HCT116 (cell line): ENCODE data around the gene TBC1D8. TPM values are rescaled to one million over a fixed set of nuclear protein-coding genes. Genes with fewer than 3 reads are reported as not detected.

Experiments used
- ATAC-seq: fragments of 200-7000 bp; cut with Tn5 transposase; 2 replicates; pipeline ENCODE4 v1.9.1; 2020; ENCODE audit warnings: mild to moderate bottlenecking, moderate library complexity
- BruUV-seq: library from RNA; stranded (reverse); fragments of 400-500 nt; replicated peaks from 2 replicates; lab custom pipeline; 2021; lab: Mats Ljungman, UMichigan
- CTCF ChIA-PET: fragments of 300-600 bp; sonication (Branson Sonifier 250); formaldehyde crosslinking; loops from one replicate; lab custom pipeline; 2021; ENCODE audit warnings: antibody characterized with exemption; lab: Charles Lee
- POLR2A ChIA-PET: fragments of 300-600, 350-600 bp; sonication (Branson Sonifier 250); formaldehyde crosslinking; loops from one replicate; lab custom pipeline; 2021; ENCODE audit warnings: antibody characterized with exemption; lab: Charles Lee
- RAD21 ChIA-PET, 2 experiments: fragments of 300-600 bp; sonication (Branson Sonifier 250); formaldehyde crosslinking; loops; one replicate each; lab custom pipeline; 2023; ENCODE audit warnings: low total read pairs in 2 of 2; ENCODE audit not compliant: uncharacterized antibody in 2 of 2, unreplicated experiment in 2 of 2, low non-redundant PET in 1 of 2; lab: Charles Lee
- DNase-seq: peaks from one replicate; pipeline ENCODE4 v3.0.0-alpha.2; 2010; ENCODE audit warnings: low read depth, low spot score
- H2AFZ ChIP-seq: fragments of 200-600 bp; shearing (Covaris generic), sonication (generic); 2 replicates; pipeline ENCODE4 v1.6.1; 2017; ENCODE audit warnings: low read depth, mixed run types, mixed read lengths, antibody characterized with exemption, low read length; ENCODE audit not compliant: poor library complexity, severe bottlenecking
- H3K27ac ChIP-seq: 2 replicates; pipeline ENCODE4 v1.5.1; 2012; ENCODE audit warnings: low read depth, low read length
- H3K27me3 ChIP-seq: fragments of 200-600 bp; sonication (generic); 2 replicates; pipeline ENCODE4 v1.6.1; 2016; ENCODE audit warnings: mixed run types, low read length, mixed read lengths; ENCODE audit not compliant: insufficient read depth
- H3K36me3 ChIP-seq, 2 experiments: fragments of 200-500 bp in 1 of 2; fragments of 200-600 bp in 1 of 2; sonication (Bioruptor generic) in 1 of 2; sonication (generic) in 1 of 2; 2 replicates each; pipeline versions ENCODE4 v1.5.1 to v1.6.1; 2014 to 2016; ENCODE audit warnings: low read length in 2 of 2, inconsistent platforms in 1 of 2, mixed read lengths in 1 of 2, mixed run types in 1 of 2; ENCODE audit not compliant: insufficient read depth in 2 of 2, control insufficient read depth in 1 of 2
- H3K4me1 ChIP-seq, 2 experiments: fragments of 200-600 bp in 1 of 2; sonication (generic) in 1 of 2; 2 replicates each; pipeline versions ENCODE4 v1.5.1 to v1.6.1; 2012 to 2017; ENCODE audit warnings: low read length in 2 of 2, inconsistent platforms in 1 of 2, mild to moderate bottlenecking in 1 of 2, mixed read lengths in 1 of 2, mixed run types in 1 of 2, moderate library complexity in 1 of 2; ENCODE audit not compliant: insufficient read depth in 2 of 2, control insufficient read depth in 1 of 2
- H3K4me2 ChIP-seq: fragments of 200-600 bp; sonication (generic); 2 replicates; pipeline ENCODE4 v1.6.1; 2017; ENCODE audit warnings: mixed run types, low read length, mixed read lengths
- H3K4me3 ChIP-seq, 2 experiments: fragments of 200-600 bp in 1 of 2; sonication (generic) in 1 of 2; replicated peaks in 1 of 2; 2 replicates each; pipeline ENCODE4 v1.5.1; 2011 to 2016; ENCODE audit warnings: low read length in 2 of 2, control low read depth in 1 of 2, low read depth in 1 of 2, mild to moderate bottlenecking in 1 of 2, mixed read lengths in 1 of 2, mixed run types in 1 of 2
- H3K79me2 ChIP-seq: fragments of 200-600 bp; sonication (generic); 2 replicates; pipeline ENCODE4 v1.6.1; 2017; ENCODE audit warnings: mild to moderate bottlenecking, mixed run types, low read length, moderate library complexity, mixed read lengths; ENCODE audit not compliant: insufficient read depth
- H3K9ac ChIP-seq: fragments of 200-600 bp; sonication (generic); 2 replicates; pipeline ENCODE4 v1.6.1; 2016; ENCODE audit warnings: low read length, mixed read lengths
- H3K9me2 ChIP-seq: fragments of 200-600 bp; sonication (generic), shearing (Covaris generic); 2 replicates; pipeline ENCODE4 v1.6.1; 2017; ENCODE audit warnings: mixed run types, mild to moderate bottlenecking, moderate library complexity; ENCODE audit not compliant: insufficient read depth
- H3K9me3 ChIP-seq, 2 experiments: fragments of 200-500 bp in 1 of 2; fragments of 200-600 bp in 1 of 2; sonication (Bioruptor generic) in 1 of 2; sonication (generic) in 1 of 2; 2 replicates each; pipeline ENCODE4 v1.6.1; 2014 to 2017; ENCODE audit warnings: low read length in 2 of 2, mixed read lengths in 2 of 2, inconsistent platforms in 1 of 2, low read depth in 1 of 2, mild to moderate bottlenecking in 1 of 2, mixed run types in 1 of 2, moderate library complexity in 1 of 2; ENCODE audit not compliant: control insufficient read depth in 1 of 2, insufficient read depth in 1 of 2
- H4K20me1 ChIP-seq: fragments of 200-600 bp; sonication (generic), shearing (Covaris generic); 2 replicates; pipeline ENCODE4 v1.6.1; 2017; ENCODE audit warnings: mixed run types, mild to moderate bottlenecking, moderate library complexity; ENCODE audit not compliant: insufficient read depth
- ELF1 ChIP-seq: IDR thresholded peaks from 2 replicates; pipeline ENCODE4 v1.6.1; 2012; ENCODE audit warnings: low read depth, borderline replicate concordance
- RAD21 ChIP-seq: IDR thresholded peaks from 2 replicates; pipeline ENCODE4 v1.6.1; 2012; ENCODE audit warnings: low read depth, mild to moderate bottlenecking
- YY1 ChIP-seq: IDR thresholded peaks from 2 replicates; pipeline ENCODE4 v1.6.1; 2011; ENCODE audit warnings: low read length, low read depth, moderate library complexity, mild to moderate bottlenecking; ENCODE audit not compliant: insufficient replicate concordance; ENCODE audit errors: extremely low read depth
- ZNF274 ChIP-seq: fragments of 200-500 bp; sonication (Bioruptor generic); IDR thresholded peaks from 2 replicates; pipeline ENCODE4 v1.6.1; 2014; ENCODE audit warnings: mild to moderate bottlenecking, low read depth, low read length, inconsistent platforms
- intact Hi-C: fragments of 100-400 bp; cut with micrococcal nuclease; formaldehyde crosslinking; loops from 2 replicates; pipeline ENCODE4 v1.10.0; 2022
- total RNA-seq: library from RNA; stranded (reverse); gene quantifications from one replicate; pipeline ENCODE4 v1.2.1, GENCODE V29; 2021; ENCODE audit not compliant: unreplicated experiment
- TF ChIP-seq, protein P1 (sequence below): IDR thresholded peaks from 2 replicates; pipeline ENCODE4 v1.6.1; 2012
- TF ChIP-seq, protein P2 (sequence below), 3 experiments: fragments of 200-600 bp in 1 of 3; sonication (generic) in 1 of 3; IDR thresholded peaks in 2 of 3; conservative IDR thresholded peaks in 1 of 3; 2 replicates each; pipeline ENCODE4 v1.5.1; 2012 to 2017; ENCODE audit warnings: low read depth in 2 of 3, low read length in 2 of 3, antibody characterized with exemption in 1 of 3, borderline replicate concordance in 1 of 3, control low read depth in 1 of 3, mild to moderate bottlenecking in 1 of 3, mixed read lengths in 1 of 3, mixed run types in 1 of 3, moderate library complexity in 1 of 3; ENCODE audit not compliant: insufficient read depth in 1 of 3

TBC1D8 gene
- total RNA-seq, 1 experiment from 2014 or later: 44.0 TPM

DNA sequence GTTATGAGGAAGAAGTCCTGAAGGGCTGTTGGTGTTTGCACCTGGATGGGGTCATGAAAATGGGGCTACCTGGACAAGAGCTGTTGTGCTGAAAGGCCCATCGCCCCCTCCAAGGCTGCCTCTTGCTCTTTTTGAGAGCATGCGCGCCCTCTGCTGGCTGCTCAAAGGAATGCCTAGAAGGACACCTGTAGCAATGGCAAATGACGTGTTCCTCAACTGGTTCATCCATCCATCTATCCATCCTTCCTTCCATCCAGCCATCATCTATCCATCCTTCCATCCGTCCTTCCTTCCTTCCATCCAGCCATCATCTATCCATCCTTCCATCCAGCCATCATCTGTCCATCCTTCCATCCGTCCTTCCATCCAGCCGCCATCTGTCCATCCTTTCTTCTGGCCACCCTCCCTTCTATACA lies 166.3 kb downstream of the TBC1D8 start:
- TF ChIP-seq, protein P1, sequence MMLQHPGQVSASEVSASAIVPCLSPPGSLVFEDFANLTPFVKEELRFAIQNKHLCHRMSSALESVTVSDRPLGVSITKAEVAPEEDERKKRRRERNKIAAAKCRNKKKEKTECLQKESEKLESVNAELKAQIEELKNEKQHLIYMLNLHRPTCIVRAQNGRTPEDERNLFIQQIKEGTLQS: no peak
- no peak for TF ChIP-seq YY1
- TF ChIP-seq RAD21: peak; percentile 92
- TF ChIP-seq, protein P2, sequence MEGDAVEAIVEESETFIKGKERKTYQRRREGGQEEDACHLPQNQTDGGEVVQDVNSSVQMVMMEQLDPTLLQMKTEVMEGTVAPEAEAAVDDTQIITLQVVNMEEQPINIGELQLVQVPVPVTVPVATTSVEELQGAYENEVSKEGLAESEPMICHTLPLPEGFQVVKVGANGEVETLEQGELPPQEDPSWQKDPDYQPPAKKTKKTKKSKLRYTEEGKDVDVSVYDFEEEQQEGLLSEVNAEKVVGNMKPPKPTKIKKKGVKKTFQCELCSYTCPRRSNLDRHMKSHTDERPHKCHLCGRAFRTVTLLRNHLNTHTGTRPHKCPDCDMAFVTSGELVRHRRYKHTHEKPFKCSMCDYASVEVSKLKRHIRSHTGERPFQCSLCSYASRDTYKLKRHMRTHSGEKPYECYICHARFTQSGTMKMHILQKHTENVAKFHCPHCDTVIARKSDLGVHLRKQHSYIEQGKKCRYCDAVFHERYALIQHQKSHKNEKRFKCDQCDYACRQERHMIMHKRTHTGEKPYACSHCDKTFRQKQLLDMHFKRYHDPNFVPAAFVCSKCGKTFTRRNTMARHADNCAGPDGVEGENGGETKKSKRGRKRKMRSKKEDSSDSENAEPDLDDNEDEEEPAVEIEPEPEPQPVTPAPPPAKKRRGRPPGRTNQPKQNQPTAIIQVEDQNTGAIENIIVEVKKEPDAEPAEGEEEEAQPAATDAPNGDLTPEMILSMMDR (IDR thresholded peaks at IDR 0.05 in 2 of 3, conservative IDR thresholded peaks at IDR 0.05 in 1 of 3; ENCODE audit: borderline replicate concordance in 1 of 3, insufficient read depth in 1 of 3, low read depth in 2 of 3, low read length in 2 of 3): peak; percentile 83 to 87 (median 85)
- no peak for TF ChIP-seq ELF1
- no peak for TF ChIP-seq ZNF274
- H3K27ac ChIP-seq: no peak overlapping the region
- no peaks in the 10 kb centered on the region for H3K9me3 ChIP-seq
- no peaks in the 10 kb centered on the region for H3K9me2 ChIP-seq
- no peaks in the 10 kb centered on the region for H3K27me3 ChIP-seq
- RAD21 ChIA-PET: interaction anchor here (0.7 to 1.0 kb wide), 3 partner anchors 254 to 378 kb away, joined by 3 to 4 read pairs (median 4); no protein-coding TSS in a partner anchor
- no peak overlapping the region for H3K9ac ChIP-seq
- POLR2A ChIA-PET: no interaction called here
- H3K4me1 ChIP-seq: peaks cover 7 to 9% of the 10 kb centered on the region in 2 experiments
- no peaks in the 10 kb centered on the region for H4K20me1 ChIP-seq
- intact Hi-C loops: loop anchor here (1.0 to 10.0 kb wide), 3 partner anchors 255 to 560 kb away; no protein-coding TSS in a partner anchor
- CTCF ChIA-PET: interaction anchor here (0.6 to 4.2 kb wide), 3 partner anchors 12 to 375 kb away, joined by 3 to 25 read pairs (median 13); no protein-coding TSS in a partner anchor
- H3K4me3 ChIP-seq: no peak overlapping the region
- H2AFZ ChIP-seq: no peak overlapping the region
- no TSS peak for BruUV-seq
- no peaks in the 10 kb centered on the region for H3K79me2 ChIP-seq
- no peak overlapping the region for H3K4me2 ChIP-seq
- ATAC-seq (peak; percentile 86), DNase-seq (peak; percentile 64)
- no peaks in the 10 kb centered on the region for H3K36me3 ChIP-seq
